Parietal lobe (tissue), 1 donor: Measurements from ENCODE around the gene WBP2. TPM values are rescaled to one million over a fixed set of nuclear protein-coding genes. Genes with fewer than 3 reads are reported as not detected.

Source experiments
- total RNA-seq: library from RNA; depleted of rRNA; stranded (reverse); fragments of >200 nt; gene quantifications from one replicate; pipeline ENCODE4 v1.2.3, GENCODE V29; 2014

The WBP2 gene
- total RNA-seq: 51.6 TPM

GRCh38 chr17:75855310-75856061 lies at the start of gene WBP2:
Gene WBP2, minus strand, starts transcription at chr17:75855335. Its CDS starts 38 bp downstream, at chr17:75855297.

GRCh38 chr17:75896415-75897159 lies 41.5 kb upstream of the WBP2 start, which contains the start of gene TRIM65:
Gene TRIM65, minus strand, starts transcription at chr17:75896951. Its CDS starts 14 bp downstream, at chr17:75896937.

DNA sequence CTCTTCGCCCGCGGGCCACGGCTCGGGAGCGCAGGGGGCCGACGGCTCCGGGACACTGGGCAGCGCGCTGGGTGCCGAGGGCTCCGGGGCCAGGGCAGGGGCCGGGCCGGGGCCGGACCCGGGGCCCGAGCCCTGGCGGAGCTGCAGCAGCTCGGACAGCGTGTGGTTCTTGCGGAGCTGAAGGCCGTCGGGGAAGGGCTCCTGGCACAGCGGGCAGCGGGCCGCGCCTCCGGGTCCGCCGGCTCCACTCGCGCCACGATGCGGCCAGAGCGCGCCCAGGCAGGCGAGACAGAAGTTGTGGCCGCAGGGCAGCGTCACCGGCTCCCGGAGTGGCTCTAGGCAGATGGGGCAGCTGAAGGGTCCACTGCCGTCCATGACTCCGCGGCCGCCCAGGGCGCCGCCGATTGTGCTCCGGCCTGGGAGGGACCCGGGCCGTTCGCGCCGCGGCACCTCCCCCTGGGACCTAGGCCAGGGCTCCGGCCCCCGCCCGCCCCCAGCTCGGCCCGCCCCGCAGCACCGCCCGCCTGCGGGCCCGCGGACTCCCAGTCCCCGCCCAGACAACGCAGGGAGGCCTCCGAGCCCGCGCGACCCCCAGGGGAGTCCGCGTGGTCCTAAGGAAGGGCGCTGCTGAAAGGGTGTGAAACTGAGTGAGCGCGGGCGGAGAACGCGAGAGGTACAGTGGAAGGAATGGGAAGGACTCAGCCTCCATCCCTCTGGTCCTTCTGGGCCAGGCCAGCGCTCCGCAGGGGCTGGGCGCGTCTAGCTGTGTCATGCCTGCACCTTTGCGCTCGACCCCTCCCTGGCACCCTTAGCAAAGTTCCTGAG lies 23.3 kb upstream of the WBP2 start, which contains the start of gene TRIM47:
TSS of gene TRIM47 (minus strand) at position 408 of the 825 bp plus-strand sequence. CDS start at position 375, 33 bp downstream.

DNA sequence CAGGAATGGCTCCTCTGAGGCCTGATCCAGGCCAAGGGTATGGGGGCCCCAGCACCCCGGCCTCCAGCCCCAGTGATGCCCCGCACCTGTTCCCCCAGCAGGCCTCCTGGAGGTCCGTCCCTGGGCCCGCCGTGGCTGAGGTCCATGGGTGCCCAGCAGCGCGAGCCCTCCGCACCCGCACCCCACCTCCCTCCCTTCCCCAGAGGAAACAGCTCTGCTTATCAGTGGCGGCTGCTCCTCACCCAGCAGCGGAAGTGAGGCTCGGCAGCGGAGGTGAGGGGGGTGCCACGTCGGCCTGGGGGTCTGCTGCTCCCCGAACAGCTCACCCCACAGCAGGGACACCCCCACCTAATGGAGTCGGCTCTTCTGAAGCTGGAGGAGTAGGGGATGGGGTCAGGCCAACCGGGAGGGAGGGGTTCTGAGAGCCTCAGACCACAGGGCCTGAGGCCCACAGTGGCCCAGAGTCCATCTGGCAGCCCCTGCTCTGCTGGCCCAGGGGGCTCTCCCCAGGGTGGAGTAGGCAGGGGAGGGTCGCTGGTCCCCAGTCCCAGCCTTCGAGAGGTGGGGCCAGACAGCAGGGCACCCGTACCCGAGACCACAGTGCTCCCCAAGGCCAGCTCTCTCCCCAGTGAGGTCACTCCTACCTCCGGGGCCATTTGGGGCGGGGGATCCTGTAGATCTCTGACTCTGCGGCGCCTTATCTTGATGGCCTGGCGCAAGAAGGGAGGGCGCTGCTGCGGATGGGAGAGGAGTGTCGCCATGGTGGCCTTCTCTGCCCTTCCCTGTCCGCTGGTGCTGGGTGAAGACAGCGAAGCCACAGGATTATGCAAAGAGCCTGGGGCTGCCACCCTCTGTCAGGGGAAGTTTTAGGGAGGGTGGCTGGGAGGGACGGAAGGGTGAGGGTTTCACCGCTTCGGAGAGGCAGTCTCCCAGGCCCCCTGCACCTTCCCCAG lies 11.3 kb downstream of the WBP2 start, which contains the start of gene UNC13D:
TSS of gene UNC13D (minus strand) at position 828 of the 953 bp plus-strand sequence. CDS start at position 761, 67 bp downstream.

Other genes with a start within 250 kb of the WBP2 start
- gene SMIM5, start 221.9 kb downstream of the WBP2 start, total RNA-seq: 0.31 TPM
- gene RECQL5, start 188.2 kb downstream of the WBP2 start, total RNA-seq: 21.3 TPM
- gene SAP30BP, start 188.0 kb downstream of the WBP2 start, total RNA-seq: 64.8 TPM
- gene ITGB4, start 133.9 kb downstream of the WBP2 start, total RNA-seq: 2.5 TPM
- 9.4 TPM for gene GALK1, start 90.1 kb downstream of the WBP2 start, total RNA-seq
- 83.6 TPM for gene UNK, start 70.5 kb downstream of the WBP2 start, total RNA-seq
- gene UNC13D, start 10.9 kb downstream of the WBP2 start, total RNA-seq: 0.94 TPM
- gene TRIM47, start 23.2 kb upstream of the WBP2 start, total RNA-seq: 10.3 TPM
- 12.2 TPM for gene TRIM65, start 41.6 kb upstream of the WBP2 start, total RNA-seq
- gene MRPL38, start 49.5 kb upstream of the WBP2 start, total RNA-seq: 37.9 TPM
- gene FBF1, start 85.7 kb upstream of the WBP2 start, total RNA-seq: 25.4 TPM
- gene ACOX1, start 123.8 kb upstream of the WBP2 start, total RNA-seq: 81.4 TPM
- gene TEN1, start 123.9 kb upstream of the WBP2 start, total RNA-seq: 13.5 TPM
- 3.1 TPM for gene CDK3, start 145.5 kb upstream of the WBP2 start, total RNA-seq
- not detected for gene EVPL, start 172.0 kb upstream of the WBP2 start, total RNA-seq
- gene SRP68, start 217.2 kb upstream of the WBP2 start, total RNA-seq: 28.2 TPM
- gene GALR2, start 219.4 kb upstream of the WBP2 start, total RNA-seq: not detected
- gene ZACN, start 223.8 kb upstream of the WBP2 start, total RNA-seq: not detected
- gene EXOC7, start 248.5 kb upstream of the WBP2 start, total RNA-seq: 193 TPM